Gastrocnemius medialis (tissue), 4 donors: ENCODE measurements around the gene TIA1. TPM values are rescaled to one million over a fixed set of nuclear protein-coding genes. Genes with fewer than 3 reads are reported as not detected.
"Not testable (repeated sequence)": the region's sequence is repeated elsewhere in the genome, so short reads cannot be mapped to it uniquely, and the experiment has no call there.

Experiments used
- ATAC-seq, 2 donors: fragments of 150-250 bp; one replicate each; pipeline ENCODE4 v1.9.1; 2016
- DNase-seq, 2 donors: peaks; one replicate each; pipeline ENCODE4 v3.0.0-alpha.2; 2019
- H3K27ac ChIP-seq, 4 donors: fragments of 200-600 bp; sonication (generic); 1 replicate in 1 of 4; 2 replicates in 3 of 4; pipeline ENCODE4 v1.5.1; 2016 to 2018; ENCODE audit warnings: mild to moderate bottlenecking in 2 of 4, moderate library complexity in 1 of 4
- H3K27me3 ChIP-seq, 3 donors: fragments of 200-600 bp; sonication (generic) in 2 of 3; 1 replicate in 1 of 3; 2 replicates in 2 of 3; pipeline versions ENCODE4 v1.5.1 to v1.6.0; 2016 to 2019; ENCODE audit warnings: mild to moderate bottlenecking in 1 of 3, moderate library complexity in 1 of 3
- H3K36me3 ChIP-seq, 2 donors: fragments of 200-600 bp; sonication (generic) in 1 of 2; one replicate each; pipeline ENCODE4 v1.5.1; 2017 to 2018
- H3K4me1 ChIP-seq, 2 donors: fragments of 200-600 bp; sonication (generic) in 1 of 2; one replicate each; pipeline ENCODE4 v1.5.1; 2016 to 2017; ENCODE audit warnings: mild to moderate bottlenecking in 2 of 2
- H3K4me3 ChIP-seq, 4 donors: fragments of 200-600 bp; sonication (generic) in 3 of 4; 1 replicate in 1 of 4; 2 replicates in 3 of 4; pipeline ENCODE4 v1.5.1; 2016 to 2019; ENCODE audit warnings: mild to moderate bottlenecking in 2 of 4
- H3K9me3 ChIP-seq, 3 donors: fragments of 200-600 bp; sonication (generic) in 2 of 3; 1 replicate in 1 of 3; 2 replicates in 2 of 3; pipeline ENCODE4 v1.5.1; 2016 to 2019
- CTCF ChIP-seq, 5 experiments: fragments of 450-650 bp in 3 of 5; fragments of 200-600 bp in 2 of 5; sonication (generic) in 2 of 5; IDR thresholded peaks in 4 of 5; conservative IDR thresholded peaks in 1 of 5; 1 replicate in 4 of 5; 2 replicates in 1 of 5; pipeline ENCODE4 v1.5.1; 2016 to 2019; ENCODE audit warnings: antibody characterized with exemption in 5 of 5, mild to moderate bottlenecking in 3 of 5, moderate library complexity in 3 of 5
- POLR2A ChIP-seq, 2 donors: fragments of 450-650 bp; IDR thresholded peaks; one replicate each; pipeline ENCODE4 v1.6.1; 2017; ENCODE audit warnings: antibody characterized with exemption in 2 of 2, mild to moderate bottlenecking in 2 of 2, moderate library complexity in 2 of 2
- in situ Hi-C, 4 donors: fragments of 200-750 bp; cut with MboI; loops; one replicate each; pipeline versions ENCODE4 v1.15.0 to v1.8.0; 2017; ENCODE audit warnings: low sequenced_read_pairs in 4 of 4
- intact Hi-C: fragments of 100-400 bp; cut with DNase I; formaldehyde crosslinking; loops from one replicate; pipeline ENCODE4 v1.15.1; 2023; ENCODE audit warnings: low total_unique reads
- total RNA-seq, 4 donors: library from RNA; depleted of rRNA; stranded (reverse); fragments of >200 nt; gene quantifications; one replicate each; pipeline versions ENCODE4 v1.1.0 to v1.2.3, GENCODE V29; 2016

TIA1 gene
- total RNA-seq, 4 donors from 2014 or later: 20.2 to 54.8 (median 26.6) TPM

GRCh38 chr2:70182689-70183088, 65.7 kb downstream of the TIA1 start:
- ATAC-seq (no peak), DNase-seq (no peak)
- H3K4me1 ChIP-seq: no peaks in the 10 kb centered on the region
- intact Hi-C loops: no loop called here
- no peaks in the 10 kb centered on the region for H3K27me3 ChIP-seq
- H3K36me3 ChIP-seq: peaks cover 0 to 31% of the 10 kb centered on the region in 2 donors
- TF ChIP-seq CTCF (IDR thresholded peaks at IDR 0.05 in 4 of 5, conservative IDR thresholded peaks at IDR 0.05 in 1 of 5) (no peak), POLR2A (IDR thresholded peaks at IDR 0.05) (no peak)
- H3K4me3 ChIP-seq: no peak overlapping the region
- no peaks in the 10 kb centered on the region for H3K9me3 ChIP-seq
- in situ Hi-C loops: no loop called here
- H3K27ac ChIP-seq: no peak overlapping the region

- in situ Hi-C loops: no loop called here
- ATAC-seq (no peak), DNase-seq (no peak)
- intact Hi-C loops: no loop called here
- no peaks in the 10 kb centered on the region for H3K4me1 ChIP-seq
- no peak for TF ChIP-seq CTCF (IDR thresholded peaks at IDR 0.05 in 4 of 5, conservative IDR thresholded peaks at IDR 0.05 in 1 of 5)
- no peak for TF ChIP-seq POLR2A (IDR thresholded peaks at IDR 0.05)
- no peak overlapping the region for H3K27ac ChIP-seq
- no peaks in the 10 kb centered on the region for H3K27me3 ChIP-seq
- peaks cover 0 to 43% of the 10 kb centered on the region in 2 donors for H3K36me3 ChIP-seq
- H3K4me3 ChIP-seq: no peak overlapping the region
- no peaks in the 10 kb centered on the region for H3K9me3 ChIP-seq
Measured at GRCh38 chr2:70181363-70181956, 67.0 kb downstream of the TIA1 start.

- Histone ChIP-seq H3K4me3 (no peak overlapping the region), H3K27ac (no peak overlapping the region), H3K4me1 (no peaks in the 10 kb centered on the region), H3K36me3 (peaks cover 0 to 80% of the 10 kb centered on the region in 2 donors), H3K9me3 (no peaks in the 10 kb centered on the region), H3K27me3 (no peaks in the 10 kb centered on the region)
- TF ChIP-seq CTCF (IDR thresholded peaks at IDR 0.05 in 4 of 5, conservative IDR thresholded peaks at IDR 0.05 in 1 of 5): no peak
- no peak for TF ChIP-seq POLR2A (IDR thresholded peaks at IDR 0.05)
- intact Hi-C loops (no loop called here), in situ Hi-C loops (no loop called here)
- no peak for ATAC-seq
- DNase-seq: no peak
Measured at GRCh38 chr2:70173520-70173919, 74.9 kb downstream of the TIA1 start.

GRCh38 chr2:70169654-70170245, 78.7 kb downstream of the TIA1 start:
- H3K27ac ChIP-seq, ATAC-seq, intact Hi-C loops, H3K27me3 ChIP-seq, H3K4me1 ChIP-seq, H3K9me3 ChIP-seq, in situ Hi-C loops, DNase-seq, H3K4me3 ChIP-seq: not testable (repeated sequence)
- peaks cover 0 to 67% of the 10 kb centered on the region in 2 donors for H3K36me3 ChIP-seq

GRCh38 chr2:70161069-70161534, 87.3 kb downstream of the TIA1 start:
- no peak for ATAC-seq
- Histone ChIP-seq H3K36me3 (peaks cover 0 to 72% of the 10 kb centered on the region in 2 donors), H3K9me3 (no peaks in the 10 kb centered on the region), H3K4me1 (no peaks in the 10 kb centered on the region), H3K4me3 (no peak overlapping the region), H3K27me3 (no peaks in the 10 kb centered on the region), H3K27ac (no peak overlapping the region)
- in situ Hi-C loops (no loop called here), intact Hi-C loops (loop anchor here (5.0 kb wide), 1 partner anchor 51 kb away; no protein-coding TSS in a partner anchor)
- TF ChIP-seq POLR2A (IDR thresholded peaks at IDR 0.05): no peak
- no peak for TF ChIP-seq CTCF (IDR thresholded peaks at IDR 0.05 in 4 of 5, conservative IDR thresholded peaks at IDR 0.05 in 1 of 5)
- DNase-seq: no peak
